Raji (cell line): ENCODE results near the gene REV3L.

Source experiments
- POLR2A ChIP-seq: IDR thresholded peaks from 2 replicates; pipeline ENCODE4 v1.6.1; 2011; ENCODE audit warnings: low read depth, low read length, control low read depth; ENCODE audit not compliant: insufficient read depth

The REV3L gene

GRCh38 chr6:111423960-111424846, 58.8 kb downstream of the REV3L start:
- TF ChIP-seq POLR2A, result no peak

- TF ChIP-seq POLR2A, result no peak
Observed at GRCh38 chr6:111423055-111423633, 59.9 kb downstream of the REV3L start.

- TF ChIP-seq POLR2A, result no peak
Observed at GRCh38 chr6:111418971-111419693, 63.9 kb downstream of the REV3L start.

GRCh38 chr6:111417946-111418345, 65.1 kb downstream of the REV3L start:
- no peak for TF ChIP-seq POLR2A

- TF ChIP-seq POLR2A, result no peak
Observed at GRCh38 chr6:111417181-111417585, 65.8 kb downstream of the REV3L start.

- no peak for TF ChIP-seq POLR2A
Observed at GRCh38 chr6:111416529-111416928, 66.5 kb downstream of the REV3L start.

GRCh38 chr6:111414373-111414772, 68.6 kb downstream of the REV3L start:
- no peak for TF ChIP-seq POLR2A

- no peak for TF ChIP-seq POLR2A
Observed at GRCh38 chr6:111411978-111412566, 70.9 kb downstream of the REV3L start.

- TF ChIP-seq POLR2A, result no peak
Observed at GRCh38 chr6:111411046-111411445, 72.0 kb downstream of the REV3L start.

GRCh38 chr6:111410371-111410770, 72.6 kb downstream of the REV3L start:
- no peak for TF ChIP-seq POLR2A

GRCh38 chr6:111409430-111409829, 73.6 kb downstream of the REV3L start:
- no peak for TF ChIP-seq POLR2A

- TF ChIP-seq POLR2A, result no peak
Observed at GRCh38 chr6:111407686-111408085, 75.3 kb downstream of the REV3L start.

GRCh38 chr6:111406200-111406721, 76.8 kb downstream of the REV3L start:
- TF ChIP-seq POLR2A, result no peak

GRCh38 chr6:111403388-111403787, 79.6 kb downstream of the REV3L start:
- no peak for TF ChIP-seq POLR2A

GRCh38 chr6:111399626-111400025, 83.4 kb downstream of the REV3L start:
- no peak for TF ChIP-seq POLR2A
